ENCODE data around the gene C4B.

C4B gene

DNA sequence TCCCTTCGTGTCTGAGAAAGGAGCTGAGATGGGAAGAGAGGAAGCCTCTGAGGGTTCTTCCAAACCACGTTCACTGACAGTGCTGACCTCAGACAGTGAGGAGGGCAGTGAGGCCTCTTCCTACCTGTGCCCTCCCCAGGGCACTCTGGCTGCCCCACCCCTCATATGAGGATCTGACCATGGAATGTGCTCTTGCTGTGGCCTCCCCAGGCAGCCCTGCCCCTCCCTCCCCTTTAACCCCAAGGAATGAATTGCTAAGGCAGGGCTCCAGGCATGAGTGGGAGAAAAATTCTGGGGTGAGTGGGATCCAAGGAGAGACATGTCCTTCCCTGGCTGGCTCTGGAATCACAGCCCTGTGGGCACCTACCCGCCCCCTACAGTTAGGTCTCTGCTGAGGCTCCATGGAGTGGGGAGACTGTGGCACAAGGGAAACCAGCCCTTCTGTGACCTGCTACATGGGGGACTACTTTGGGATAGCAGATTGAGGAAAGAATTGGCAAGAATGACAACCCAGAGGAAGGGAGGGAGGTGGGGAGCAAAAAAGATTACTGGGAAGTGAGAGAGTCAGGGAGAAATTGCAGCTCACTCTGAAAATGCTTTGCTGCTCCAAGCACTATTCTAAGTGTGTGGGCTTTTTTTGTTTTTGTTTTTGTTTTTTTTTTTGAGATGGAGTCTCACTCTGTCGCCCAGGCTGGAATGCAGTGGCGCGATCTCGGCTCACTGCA, 65.1 kb downstream of the C4B start:
- DNase-seq (ENCODE audit: low read depth): no peak
- TF ChIP-seq, protein P1, sequence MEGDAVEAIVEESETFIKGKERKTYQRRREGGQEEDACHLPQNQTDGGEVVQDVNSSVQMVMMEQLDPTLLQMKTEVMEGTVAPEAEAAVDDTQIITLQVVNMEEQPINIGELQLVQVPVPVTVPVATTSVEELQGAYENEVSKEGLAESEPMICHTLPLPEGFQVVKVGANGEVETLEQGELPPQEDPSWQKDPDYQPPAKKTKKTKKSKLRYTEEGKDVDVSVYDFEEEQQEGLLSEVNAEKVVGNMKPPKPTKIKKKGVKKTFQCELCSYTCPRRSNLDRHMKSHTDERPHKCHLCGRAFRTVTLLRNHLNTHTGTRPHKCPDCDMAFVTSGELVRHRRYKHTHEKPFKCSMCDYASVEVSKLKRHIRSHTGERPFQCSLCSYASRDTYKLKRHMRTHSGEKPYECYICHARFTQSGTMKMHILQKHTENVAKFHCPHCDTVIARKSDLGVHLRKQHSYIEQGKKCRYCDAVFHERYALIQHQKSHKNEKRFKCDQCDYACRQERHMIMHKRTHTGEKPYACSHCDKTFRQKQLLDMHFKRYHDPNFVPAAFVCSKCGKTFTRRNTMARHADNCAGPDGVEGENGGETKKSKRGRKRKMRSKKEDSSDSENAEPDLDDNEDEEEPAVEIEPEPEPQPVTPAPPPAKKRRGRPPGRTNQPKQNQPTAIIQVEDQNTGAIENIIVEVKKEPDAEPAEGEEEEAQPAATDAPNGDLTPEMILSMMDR (IDR thresholded peaks at IDR 0.05; ENCODE audit: control insufficient read depth, extremely low read depth, insufficient read depth): no peak
- no peak overlapping the region for H3K4me3 ChIP-seq (ENCODE audit: low read depth, low read length)

DNA sequence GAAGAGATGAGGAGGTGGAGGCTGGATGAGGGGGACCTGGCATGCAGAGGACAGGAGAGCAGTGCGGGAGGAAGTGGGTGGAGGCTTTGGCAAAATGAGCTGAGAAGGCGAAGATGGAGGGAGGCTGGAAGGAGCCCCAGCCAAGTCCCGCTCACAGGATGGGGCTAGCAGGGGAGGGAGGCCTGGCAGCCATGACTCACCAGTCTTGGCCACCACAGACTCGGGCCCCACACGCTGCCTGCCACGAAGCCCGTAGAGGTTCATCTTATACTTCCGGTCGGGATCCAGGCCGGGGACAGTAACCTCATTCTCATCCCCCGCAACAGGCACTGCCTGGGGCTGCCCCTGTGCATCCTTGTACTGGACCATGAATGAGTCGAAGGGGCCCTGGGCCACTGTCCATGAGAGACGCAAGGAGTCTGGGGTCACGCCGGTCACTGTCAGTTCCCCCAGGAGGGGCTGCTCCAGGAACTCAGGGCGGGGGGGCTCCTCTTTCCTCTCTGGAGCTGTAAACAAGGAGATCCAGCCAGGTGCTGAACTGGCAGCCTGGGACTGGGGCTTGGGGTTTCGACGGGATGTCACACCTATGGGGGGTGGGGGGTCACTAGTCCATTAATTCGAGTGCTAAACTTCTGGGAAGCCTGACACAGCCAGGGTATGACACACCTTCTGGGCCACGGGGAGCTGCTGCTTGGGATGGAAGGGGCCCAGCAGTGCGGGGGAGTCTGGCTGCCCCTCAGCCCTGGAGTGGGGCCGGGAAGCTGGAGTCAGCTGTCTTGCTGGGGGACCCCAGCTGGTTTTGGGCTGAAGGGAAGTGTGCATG, 66.8 kb downstream of the C4B start:
- H3K4me3 ChIP-seq (ENCODE audit: low read depth, low read length): no peak overlapping the region
- DNase-seq (ENCODE audit: low read depth): no peak
- TF ChIP-seq, protein P1 (IDR thresholded peaks at IDR 0.05; ENCODE audit: control insufficient read depth, extremely low read depth, insufficient read depth): no peak

DNA sequence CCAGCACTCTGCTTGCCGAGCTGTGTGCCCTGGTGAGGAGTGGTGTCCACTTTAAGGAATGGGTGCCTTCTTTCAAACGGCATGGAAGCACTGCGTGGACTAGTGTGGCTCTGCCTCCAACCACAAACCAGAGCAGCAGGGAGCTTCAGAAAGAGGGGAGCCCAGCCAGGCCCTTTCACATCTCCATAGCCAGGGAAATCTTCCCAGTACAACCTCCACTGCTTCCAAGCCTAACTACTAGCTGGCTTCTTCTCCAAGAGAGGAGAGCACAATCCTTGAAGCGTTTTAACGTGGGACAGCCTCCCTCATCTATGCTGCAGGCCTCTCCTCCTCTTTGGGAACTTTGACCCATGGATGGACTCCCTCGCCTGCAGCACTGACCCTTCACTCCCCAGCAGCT, 67.9 kb downstream of the C4B start:
- TF ChIP-seq, protein P1 (IDR thresholded peaks at IDR 0.05; ENCODE audit: control insufficient read depth, extremely low read depth, insufficient read depth): no peak
- no peak overlapping the region for H3K4me3 ChIP-seq (ENCODE audit: low read depth, low read length)
- no peak for DNase-seq (ENCODE audit: low read depth)

DNA sequence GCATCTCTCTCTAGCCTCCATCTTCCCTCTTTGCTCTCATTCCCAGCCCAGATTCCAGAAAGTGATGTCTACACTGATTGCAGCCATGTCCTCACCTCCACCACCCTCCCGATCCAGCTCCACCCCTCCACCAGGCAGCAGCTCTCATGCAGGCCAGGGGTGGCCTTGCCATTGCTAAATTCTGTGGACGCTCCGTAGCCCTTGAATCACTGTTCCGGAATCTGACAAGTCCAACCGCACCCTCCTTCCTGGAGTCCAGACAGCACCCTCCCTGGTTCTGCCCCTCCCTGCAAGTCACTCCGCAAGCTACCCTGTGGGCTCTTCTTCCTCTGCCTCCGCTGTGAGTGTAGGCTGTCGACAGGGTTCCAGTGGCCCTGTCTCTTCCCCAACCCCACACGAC, 68.3 kb downstream of the C4B start:
- TF ChIP-seq, protein P1 (IDR thresholded peaks at IDR 0.05; ENCODE audit: control insufficient read depth, extremely low read depth, insufficient read depth): no peak
- DNase-seq (ENCODE audit: low read depth): no peak
- H3K4me3 ChIP-seq (ENCODE audit: low read depth, low read length): no peak overlapping the region

DNA sequence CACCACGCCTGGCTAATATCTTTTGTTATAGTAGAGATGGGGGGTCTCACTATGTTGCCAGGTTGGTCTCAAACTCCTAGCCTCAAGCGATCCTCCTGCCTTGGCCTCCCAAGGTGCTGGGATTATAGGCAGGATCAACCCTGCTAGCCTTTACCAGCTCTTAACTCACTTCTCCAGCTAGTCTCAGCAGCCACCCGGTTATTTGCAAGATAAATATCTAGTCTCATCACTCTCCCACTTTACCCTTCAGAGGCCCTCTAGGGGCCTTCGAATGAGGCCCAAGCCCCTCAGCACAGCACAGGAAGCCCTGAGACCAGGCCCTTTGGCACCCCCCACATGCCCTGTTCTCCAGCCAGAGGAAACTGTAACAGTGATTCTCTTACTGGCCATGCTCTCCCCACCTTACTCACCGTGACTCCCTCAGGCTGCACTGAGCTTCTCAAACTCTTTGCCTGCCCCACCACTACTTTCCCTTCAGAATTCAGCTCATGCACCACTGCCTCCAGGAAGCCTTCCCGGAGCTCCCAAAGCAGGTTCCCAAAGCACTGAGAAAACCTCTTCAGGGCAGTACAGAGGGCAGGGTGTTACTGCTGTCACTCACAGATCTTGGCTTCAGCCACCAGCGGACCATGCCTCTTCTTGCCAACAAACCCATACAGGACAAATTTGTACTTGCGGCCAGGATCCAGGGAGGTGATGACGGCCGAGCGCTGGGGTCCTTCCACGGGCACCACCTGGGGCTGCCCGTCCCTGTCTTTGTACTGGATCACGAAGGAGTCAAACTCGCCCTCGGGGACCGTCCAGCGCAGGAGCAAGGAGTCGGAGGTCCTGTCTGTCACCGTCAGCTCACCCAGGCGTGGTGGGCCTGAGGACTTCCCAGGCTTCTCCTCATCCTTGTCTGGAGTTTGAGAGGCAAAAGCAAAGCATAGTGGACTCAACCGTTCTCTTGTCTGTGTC, 69.5 kb downstream of the C4B start:
- TF ChIP-seq, protein P1 (IDR thresholded peaks at IDR 0.05; ENCODE audit: control insufficient read depth, extremely low read depth, insufficient read depth): no peak
- H3K4me3 ChIP-seq (ENCODE audit: low read depth, low read length): no peak overlapping the region
- DNase-seq (ENCODE audit: low read depth): no peak

DNA sequence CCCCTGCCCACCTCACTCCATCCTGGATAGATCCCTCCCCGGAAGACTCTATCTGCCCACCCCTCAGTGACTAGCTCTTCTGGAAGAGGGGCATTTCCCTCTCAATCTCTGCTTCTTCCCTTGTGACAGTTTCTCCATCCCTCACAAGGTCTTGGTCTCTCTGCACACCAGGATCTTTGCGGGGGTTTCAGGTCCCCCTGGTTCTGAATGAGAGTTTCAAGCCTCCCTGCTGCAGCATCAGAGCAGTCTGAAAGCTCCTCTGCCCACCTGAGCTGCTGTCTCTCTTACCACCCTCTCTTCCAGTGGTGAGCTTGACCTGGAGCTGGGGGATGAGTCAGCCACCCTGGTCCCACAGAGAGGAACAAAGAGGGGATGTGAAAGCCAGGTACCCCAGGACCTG, 70.2 kb downstream of the C4B start:
- TF ChIP-seq, protein P1 (IDR thresholded peaks at IDR 0.05; ENCODE audit: control insufficient read depth, extremely low read depth, insufficient read depth): no peak
- DNase-seq (ENCODE audit: low read depth): no peak
- no peak overlapping the region for H3K4me3 ChIP-seq (ENCODE audit: low read depth, low read length)
